Astrocyte (in vitro differentiated cells and primary cell): ENCODE results near the gene KIFAP3.

Experiments
- EZH2 ChIP-seq: IDR thresholded peaks from 2 replicates; pipeline ENCODE4 v1.6.1; 2012; ENCODE audit warnings: mild to moderate bottlenecking, low read length, inconsistent platforms; ENCODE audit not compliant: insufficient read depth
- TF ChIP-seq, protein P1 (sequence below): IDR thresholded peaks from 2 replicates; pipeline ENCODE4 v1.5.1; 2011; ENCODE audit warnings: low read depth, mild to moderate bottlenecking, inconsistent platforms, low read length, moderate library complexity; ENCODE audit not compliant: insufficient read depth

GRCh38 chr1:169924829-169925228, 149.7 kb downstream of the KIFAP3 start:
- TF ChIP-seq, protein P1, sequence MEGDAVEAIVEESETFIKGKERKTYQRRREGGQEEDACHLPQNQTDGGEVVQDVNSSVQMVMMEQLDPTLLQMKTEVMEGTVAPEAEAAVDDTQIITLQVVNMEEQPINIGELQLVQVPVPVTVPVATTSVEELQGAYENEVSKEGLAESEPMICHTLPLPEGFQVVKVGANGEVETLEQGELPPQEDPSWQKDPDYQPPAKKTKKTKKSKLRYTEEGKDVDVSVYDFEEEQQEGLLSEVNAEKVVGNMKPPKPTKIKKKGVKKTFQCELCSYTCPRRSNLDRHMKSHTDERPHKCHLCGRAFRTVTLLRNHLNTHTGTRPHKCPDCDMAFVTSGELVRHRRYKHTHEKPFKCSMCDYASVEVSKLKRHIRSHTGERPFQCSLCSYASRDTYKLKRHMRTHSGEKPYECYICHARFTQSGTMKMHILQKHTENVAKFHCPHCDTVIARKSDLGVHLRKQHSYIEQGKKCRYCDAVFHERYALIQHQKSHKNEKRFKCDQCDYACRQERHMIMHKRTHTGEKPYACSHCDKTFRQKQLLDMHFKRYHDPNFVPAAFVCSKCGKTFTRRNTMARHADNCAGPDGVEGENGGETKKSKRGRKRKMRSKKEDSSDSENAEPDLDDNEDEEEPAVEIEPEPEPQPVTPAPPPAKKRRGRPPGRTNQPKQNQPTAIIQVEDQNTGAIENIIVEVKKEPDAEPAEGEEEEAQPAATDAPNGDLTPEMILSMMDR = no peak
- TF ChIP-seq EZH2 = no peak
